Germinal center (tissue), 1 donor: Measurements from ENCODE around the gene SLC39A3.

Experiments used
- DNase-seq: peaks from one replicate; pipeline ENCODE4 v3.0.0; 2012; ENCODE audit warnings: mixed read lengths, low spot score

SLC39A3 gene

GRCh38 chr19:2739602-2740313, at the start of gene SLC39A3:
SLC39A3 (minus strand) TSS chr19:2740017; CDS start chr19:2737257, 2,760 bp downstream.
- DNase-seq = peak; percentile 100

DNA sequence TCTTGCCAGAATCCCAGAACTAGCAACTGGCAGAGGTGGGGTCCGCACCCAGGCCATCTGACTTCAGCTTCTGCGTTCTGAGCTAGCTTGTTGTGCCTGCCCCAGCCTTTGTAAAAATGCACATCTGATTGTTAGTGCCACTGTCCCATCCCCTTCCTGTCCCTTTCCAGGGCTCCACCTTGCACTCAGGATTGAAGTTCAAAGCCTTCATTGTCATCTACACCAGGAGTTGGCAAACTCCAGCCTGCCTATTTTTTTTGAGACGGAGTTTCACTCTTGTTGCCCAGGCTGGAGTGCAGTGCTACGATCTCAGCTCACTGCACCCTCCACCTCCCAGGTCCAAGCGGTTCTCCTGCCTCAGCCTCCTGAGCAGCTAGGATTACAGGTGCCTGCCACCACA, 48.4 kb upstream of the SLC39A3 start:
- DNase-seq = no peak

- no peak for DNase-seq
These were observed 47.3 kb upstream of the SLC39A3 start for GRCh38 chr19:2787115-2787514.

- DNase-seq = peak; percentile 97
These were observed 45.6 kb upstream of the SLC39A3 start, which contains the start of gene THOP1 for GRCh38 chr19:2785244-2785997. THOP1 (plus strand) TSS chr19:2785503; CDS start chr19:2785663, 160 bp downstream.

DNA sequence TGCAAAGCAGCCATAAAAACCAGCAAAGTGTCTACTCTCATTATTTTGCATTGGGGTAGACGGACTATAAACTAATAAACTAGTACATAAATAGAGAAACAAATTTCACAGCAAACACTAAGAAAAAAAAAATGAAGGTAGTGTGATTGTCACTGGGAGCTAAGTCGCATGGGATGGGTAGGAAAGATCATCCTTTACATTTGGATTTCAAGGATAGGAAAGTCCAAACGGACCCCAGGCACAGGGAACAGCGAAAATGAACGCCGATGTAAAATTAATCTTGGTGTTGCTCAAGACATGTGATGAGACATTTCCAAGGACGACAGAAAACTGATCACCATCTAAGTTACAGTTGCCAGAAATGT, 43.9 kb upstream of the SLC39A3 start:
- no peak for DNase-seq

DNA sequence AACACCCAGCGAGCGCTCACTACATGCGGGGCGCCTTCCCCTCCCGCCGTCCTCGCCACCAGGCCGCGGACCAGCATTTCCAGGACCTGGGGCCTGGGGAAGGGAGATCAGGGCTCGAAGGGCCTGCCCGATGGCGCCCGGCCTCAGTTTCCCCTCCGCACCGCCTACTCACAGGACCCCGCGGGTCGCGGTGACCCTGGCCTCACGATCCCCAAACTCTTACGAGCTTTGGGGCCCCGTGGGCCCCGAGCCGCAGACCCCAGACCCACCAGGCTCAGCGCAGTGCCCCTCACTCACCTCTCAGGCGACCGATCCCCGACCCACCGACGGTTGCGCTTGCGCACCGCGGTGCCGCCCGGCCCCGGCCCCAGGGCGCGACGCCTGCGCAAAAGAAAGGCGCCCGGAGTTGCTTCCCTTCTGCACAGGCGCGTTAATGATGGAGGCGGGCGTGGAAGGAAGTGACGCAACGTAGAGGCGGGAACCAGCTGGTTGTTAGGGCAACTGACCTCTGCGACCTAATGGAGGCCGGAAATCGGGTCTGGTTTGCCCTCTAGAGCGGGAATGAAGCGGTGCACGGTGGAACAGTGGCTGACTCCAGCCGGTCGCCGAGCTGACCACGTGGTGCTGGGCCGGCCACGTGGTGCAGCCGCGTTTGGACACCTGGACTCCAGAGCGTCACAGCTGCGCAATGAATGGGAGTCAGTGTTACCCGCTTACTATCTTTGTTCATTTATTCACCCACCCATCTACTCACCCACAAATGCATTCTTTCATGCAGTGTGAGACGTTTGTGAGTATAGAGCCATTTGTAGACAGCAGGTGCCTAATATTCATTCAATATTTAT, 43.3 kb upstream of the SLC39A3 start, which contains the start of gene SGTA:
SGTA (minus strand) TSS at position 338 of the 845 bp plus-strand sequence. CDS start 14,205 bp downstream, outside the sequence.
- peak; percentile 98 for DNase-seq

DNA sequence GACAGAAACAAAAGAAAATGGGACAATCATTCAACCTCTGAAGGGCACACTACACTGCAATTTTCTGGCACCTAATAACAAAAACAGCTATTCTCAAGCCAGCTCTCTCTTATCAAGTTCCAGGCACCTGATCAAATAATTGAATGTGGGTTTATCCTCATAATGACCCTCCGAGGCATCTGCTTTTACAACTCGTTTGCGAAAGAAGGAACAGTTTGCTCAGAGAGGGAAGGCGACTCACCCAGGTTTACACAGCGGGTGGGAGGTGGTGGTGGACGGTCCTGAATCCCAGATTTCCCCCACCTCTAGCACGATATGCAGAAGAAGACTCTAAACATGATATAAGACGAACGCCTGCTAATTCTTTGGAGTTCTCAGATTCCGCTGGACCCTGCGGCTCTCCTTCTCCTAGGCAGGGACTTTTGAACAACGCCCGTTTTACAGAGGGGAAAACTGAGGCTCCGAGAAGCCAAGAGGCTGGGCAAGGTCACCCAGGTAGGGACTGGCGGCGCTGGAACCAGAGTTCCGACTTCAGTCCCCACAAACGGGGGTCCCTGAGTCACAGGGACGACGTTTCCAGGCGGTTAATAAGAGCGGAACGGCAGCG, 42.6 kb upstream of the SLC39A3 start:
- DNase-seq = no peak

DNA sequence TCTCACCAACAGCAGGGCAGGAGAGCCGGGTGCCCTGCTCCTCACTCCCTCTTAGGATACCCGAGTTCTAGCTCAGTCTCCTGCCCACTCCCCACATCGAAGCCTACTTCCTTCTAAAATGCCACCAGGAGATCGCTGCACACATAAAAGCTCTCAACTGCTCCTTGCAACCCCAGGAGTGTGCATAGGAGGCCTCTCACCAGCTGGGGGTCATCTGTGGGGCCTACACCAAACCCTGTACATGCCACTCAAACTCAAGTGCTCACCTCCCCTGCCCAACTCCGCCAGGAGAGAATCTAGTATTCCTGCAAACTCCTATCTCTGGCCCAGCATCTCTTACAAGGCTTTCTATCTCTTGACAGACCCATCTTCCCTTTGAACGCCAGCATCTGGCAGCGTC, 40.5 kb upstream of the SLC39A3 start:
- no peak for DNase-seq

DNA sequence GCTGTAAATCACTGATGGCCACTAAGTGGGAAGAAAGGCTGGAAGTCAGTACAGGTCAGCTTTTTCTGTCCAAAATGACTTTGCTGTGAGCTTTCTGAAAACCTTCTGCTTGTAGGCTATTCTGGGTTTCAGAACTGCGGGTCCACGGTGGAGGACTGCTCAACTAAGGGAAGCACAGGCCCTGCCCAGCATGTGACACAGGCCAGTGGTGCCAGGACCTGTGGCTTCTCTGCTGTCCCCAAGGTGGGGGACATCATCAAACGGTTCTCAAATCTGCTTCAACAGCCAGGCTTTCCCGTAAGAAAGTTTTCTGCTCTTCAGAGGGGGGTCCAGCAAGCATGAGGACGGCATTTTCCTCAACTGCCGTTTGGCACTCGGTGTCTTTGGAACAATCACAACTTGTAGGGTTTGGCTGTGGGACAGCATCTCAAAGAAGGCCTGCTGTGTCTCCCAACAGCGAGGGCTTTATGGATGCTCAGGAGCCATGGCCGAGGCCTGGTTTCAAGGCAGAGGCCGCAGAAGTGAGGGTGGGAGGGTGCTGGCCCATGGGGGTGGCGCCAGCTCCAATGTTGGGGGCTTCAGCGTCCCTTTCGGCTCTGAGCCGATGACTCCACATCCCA, 39.4 kb upstream of the SLC39A3 start:
- no peak for DNase-seq

DNA sequence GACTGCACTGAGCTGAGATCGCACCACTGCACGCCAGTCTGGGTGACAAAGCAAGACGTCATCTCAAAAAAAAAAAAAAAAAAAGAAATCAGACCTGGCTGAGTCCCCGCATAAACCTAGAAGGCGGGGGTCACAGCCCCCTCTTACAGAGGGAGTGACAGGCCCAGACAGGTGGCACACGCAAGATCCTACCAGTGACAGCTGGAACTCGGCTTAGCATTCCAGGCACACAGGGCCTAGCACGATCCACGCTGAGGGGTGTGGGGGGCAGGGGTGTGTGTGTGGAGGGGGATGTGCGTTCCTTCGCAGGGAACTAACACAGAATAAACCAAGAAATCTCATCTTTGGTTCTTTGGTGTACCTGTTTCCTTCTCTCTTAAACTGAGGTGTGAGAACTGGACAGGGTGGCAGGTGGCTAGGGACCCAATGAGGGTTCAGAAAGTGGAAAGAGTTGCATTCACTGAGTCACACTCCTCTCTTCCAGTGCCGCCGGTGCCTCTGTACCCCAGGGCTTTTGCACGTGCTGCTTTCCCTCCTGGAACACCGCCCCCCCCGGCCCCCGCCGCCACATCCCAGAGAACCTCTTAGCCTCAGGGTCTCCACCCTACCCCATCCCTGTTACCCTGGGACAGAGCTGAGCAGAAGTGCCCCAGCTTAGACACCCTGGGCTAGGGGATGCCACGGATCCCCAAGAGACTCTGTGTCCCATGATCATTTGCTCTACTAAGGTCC, 38.3 kb upstream of the SLC39A3 start:
- no peak for DNase-seq

- DNase-seq = no peak
These were observed 36.0 kb upstream of the SLC39A3 start for GRCh38 chr19:2775556-2776430.

DNA sequence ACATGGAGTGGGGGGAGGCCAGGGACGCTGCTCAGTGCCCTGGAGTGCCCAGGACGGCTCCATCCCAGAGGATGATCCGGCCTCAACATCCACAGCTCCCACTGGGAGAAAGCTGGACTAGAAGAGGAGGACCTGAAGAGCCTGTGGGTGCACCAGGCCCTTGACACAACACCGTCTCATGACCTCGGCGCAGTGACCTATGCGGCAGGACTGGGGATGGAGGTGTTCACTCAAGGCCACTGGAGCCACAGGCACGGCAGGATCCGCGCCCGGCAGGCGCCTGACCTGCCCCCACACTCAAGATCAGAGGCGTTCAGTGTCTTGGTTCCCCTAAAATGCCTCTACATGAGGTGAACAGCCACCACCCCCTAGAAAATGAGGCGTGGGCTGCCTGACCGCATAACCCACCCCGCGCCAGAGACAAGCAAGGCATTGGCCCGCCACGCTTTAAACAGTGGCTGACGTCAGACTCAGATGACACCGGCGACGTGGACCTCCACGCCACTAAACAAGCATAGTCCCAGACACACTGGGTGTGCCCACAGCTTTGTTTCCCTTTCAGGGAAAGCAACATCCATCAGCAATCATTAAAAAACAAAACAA, 35.2 kb upstream of the SLC39A3 start:
- no peak for DNase-seq

GRCh38 chr19:2774083-2774679, 34.4 kb upstream of the SLC39A3 start:
- peak; percentile 40 for DNase-seq

DNA sequence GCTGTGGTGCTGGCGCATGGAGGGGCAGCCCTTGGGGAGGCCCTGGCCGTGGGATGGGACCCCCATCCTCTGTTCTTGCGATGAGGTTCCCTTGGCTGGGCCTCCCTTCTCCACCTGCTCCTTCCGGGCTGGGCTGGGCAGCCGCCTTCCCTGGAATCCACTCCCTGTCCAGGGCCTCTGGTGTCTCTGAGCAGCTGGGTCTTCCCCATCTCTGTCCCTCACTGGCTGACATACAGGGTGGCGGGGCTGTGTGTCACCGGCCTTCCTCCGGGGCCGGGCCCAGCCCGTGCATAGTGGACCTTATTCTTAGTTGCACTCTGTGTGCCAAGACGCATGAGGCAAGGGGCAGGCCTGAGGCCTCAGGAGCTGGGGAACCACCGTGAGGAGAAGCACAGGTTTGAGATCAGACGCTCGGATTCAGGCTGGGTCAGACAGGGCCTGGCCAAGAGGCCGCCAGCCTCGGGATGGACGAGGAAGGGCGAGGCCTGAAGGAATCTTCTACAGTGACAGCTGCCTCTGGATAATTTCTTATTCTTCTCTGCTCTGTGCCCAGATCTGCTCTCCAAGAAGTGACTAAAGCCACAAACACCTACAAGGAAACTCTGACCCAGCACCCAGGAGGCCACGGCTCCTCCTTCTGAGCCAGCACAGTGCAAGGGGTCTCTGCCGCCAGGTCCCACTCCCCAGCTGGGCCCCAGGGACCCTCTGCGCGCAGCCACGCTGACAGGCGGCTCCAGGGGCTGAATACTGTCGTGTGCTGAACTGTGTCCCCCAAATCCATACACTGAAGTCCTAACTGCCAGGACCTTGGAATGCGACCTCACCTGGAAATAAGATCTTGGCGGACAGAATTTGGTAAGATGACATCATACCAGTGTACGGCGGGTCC, 32.2 kb upstream of the SLC39A3 start:
- no peak for DNase-seq

GRCh38 chr19:2770055-2771013, 30.5 kb upstream of the SLC39A3 start:
- DNase-seq = no peak

- DNase-seq = no peak
These were observed 29.4 kb upstream of the SLC39A3 start for GRCh38 chr19:2769218-2769617.
